ENCODE measurements around the gene LITAFD.

Gene LITAFD

GRCh38 chr16:8924214-8924613 is 42.1 kb downstream of the LITAFD start:
- no peak for DNase-seq

DNA sequence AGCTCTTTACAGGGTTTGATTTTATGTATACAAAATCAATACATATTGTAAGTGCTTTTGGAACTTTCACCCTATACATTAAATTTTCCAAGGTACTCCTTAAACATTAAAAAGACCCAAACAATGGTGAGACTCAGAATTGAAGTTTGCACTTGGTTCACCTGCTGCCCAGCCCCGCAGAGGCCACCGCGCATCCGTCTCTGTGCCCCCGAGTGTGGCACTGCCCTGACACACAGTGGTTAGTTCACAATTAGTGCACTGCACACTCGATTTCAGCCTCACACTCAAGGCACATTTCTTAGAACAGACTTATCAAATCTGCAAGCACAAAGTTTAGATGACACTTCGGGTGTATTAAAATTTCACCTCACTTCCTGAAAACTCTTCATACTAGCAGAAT is 43.3 kb downstream of the LITAFD start:
- DNase-seq: no peak

GRCh38 chr16:8926827-8927226 is 44.7 kb downstream of the LITAFD start:
- no peak for DNase-seq

DNA sequence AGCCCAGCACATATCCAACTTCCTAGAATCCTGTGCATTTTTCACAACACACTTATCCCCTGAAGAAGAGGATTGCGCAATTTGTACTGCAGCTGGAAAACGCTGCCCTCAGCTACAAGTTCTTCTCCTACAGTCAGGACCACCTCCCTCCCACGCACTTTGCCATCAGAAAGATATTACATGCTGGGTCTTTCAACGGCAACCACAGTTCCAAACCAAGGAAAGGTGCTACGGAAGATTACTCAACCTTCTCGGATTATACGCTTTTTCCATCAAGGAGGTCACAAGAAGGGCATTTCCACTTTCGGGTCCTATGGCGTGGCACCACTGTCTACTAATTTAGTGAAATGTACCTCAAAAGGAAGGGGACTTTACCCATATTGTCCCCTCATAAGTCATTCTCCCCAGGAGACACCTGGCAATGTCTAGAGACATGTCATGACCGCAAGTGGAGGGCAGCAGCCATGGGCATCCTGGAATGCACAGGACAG is 46.4 kb downstream of the LITAFD start:
- DNase-seq: no peak

- DNase-seq: no peak
Observed at GRCh38 chr16:8929086-8929748, 47.1 kb downstream of the LITAFD start.

DNA sequence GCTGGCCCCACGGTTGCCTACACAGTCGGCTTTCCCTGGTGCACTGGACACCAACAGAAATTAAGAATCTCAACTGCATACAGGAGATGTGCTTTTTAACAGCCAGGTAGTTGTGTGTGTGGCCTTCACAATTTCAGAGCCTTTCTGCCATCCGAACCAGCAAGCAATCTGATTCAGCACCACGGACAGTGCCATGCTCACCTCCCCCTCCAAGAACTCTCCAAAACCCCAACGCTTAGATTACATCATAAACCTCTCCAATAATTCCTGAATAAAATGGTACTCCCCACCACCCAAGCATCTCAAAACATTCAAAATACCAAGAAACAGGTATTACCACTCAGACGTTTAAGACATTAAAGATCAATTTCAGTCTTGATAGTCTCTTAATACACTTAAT is 49.7 kb downstream of the LITAFD start:
- DNase-seq: no peak

DNA sequence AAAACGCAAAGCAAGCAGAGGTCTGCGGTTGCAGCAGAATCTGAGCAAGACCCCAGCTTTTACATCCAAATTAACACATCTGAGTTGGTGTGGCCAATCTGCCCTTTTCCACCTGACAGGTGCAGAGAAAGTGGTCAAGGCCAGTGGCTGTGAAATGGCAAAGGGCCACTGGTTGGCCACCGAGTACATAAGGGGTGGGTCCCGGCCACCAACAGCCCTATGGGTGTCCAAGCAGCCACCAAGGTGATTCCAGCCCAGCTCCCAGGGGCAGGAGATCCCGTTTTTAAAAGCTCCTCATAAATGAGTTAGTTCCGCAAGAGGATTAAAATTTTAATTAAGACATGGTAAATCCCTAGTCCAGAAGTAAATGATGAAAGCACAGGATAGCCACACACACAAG is 52.5 kb downstream of the LITAFD start:
- no peak for DNase-seq

All from KG1 (cell line).